ENCODE data around the gene ZNF835. TPM values are rescaled to one million over a fixed set of nuclear protein-coding genes. Genes with fewer than 3 reads are reported as not detected.

ZNF835 gene
- polyA plus RNA-seq, 3 donors = 0.07 TPM; not detected in 2

DNA sequence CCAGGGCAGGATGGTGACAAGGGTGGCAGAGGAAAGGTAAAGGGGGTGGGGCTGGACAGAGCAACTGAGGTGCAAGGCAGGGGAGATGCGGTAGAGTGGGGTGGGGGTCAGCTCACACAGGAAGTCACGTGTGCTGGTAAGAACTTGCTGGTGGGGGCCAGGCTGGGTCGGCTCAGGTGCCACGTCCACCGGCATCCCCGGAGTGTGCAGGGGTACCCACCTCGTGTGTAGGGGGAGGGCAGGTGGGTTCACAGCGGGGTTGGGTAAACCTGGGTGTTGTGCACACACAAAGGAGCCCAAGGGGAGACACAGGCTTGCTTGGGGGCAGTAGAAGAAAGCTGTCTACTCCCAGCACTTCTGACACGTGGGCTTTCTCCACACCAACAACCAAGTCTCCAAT lies 2.9 kb downstream of the ZNF835 start:
- intact Hi-C loops (cut with micrococcal nuclease) = no loop called here
- Histone ChIP-seq H3K4me2 (replicated peaks; ENCODE audit: extremely low read depth, low read length, poor library complexity, severe bottlenecking) (no peak overlapping the region), H3K36me3 (replicated peaks in 1 of 2; ENCODE audit: control insufficient read depth in 1 of 2, insufficient read depth in 2 of 2, low read length in 2 of 2) (no peaks in the 10 kb centered on the region), H3K9me3 (replicated peaks in 1 of 2; ENCODE audit: control insufficient read depth in 1 of 2, insufficient read depth in 1 of 2, low read length in 2 of 2) (peaks cover 60 to 77% of the 10 kb centered on the region in 2 donors), H3K27ac (ENCODE audit: low read depth in 1 of 2, low read length in 2 of 2) (no peak overlapping the region), H3K9ac (ENCODE audit: insufficient read depth, low read length, poor library complexity, severe bottlenecking) (no peak overlapping the region), H3K4me3 (replicated peaks in 1 of 3; ENCODE audit: low read depth in 2 of 3, low read length in 3 of 3) (no peak overlapping the region), H3K79me2 (ENCODE audit: insufficient read depth, low read length) (no peaks in the 10 kb centered on the region), H4K20me1 (ENCODE audit: insufficient read depth, low read length) (no peaks in the 10 kb centered on the region), H3K4me1 (ENCODE audit: control insufficient read depth in 1 of 2, insufficient read depth in 2 of 2, low read length in 2 of 2) (peaks cover 12 to 18% of the 10 kb centered on the region in 2 donors), H2AFZ (ENCODE audit: insufficient read depth, low read depth, low read length, poor library complexity, severe bottlenecking) (no peak overlapping the region), H3K27me3 (ENCODE audit: control insufficient read depth in 2 of 2, insufficient read depth in 2 of 2, low read length in 2 of 2) (no peaks in the 10 kb centered on the region)
- peaks cover 13% of the 10 kb centered on the region for H3K4me1 Mint-ChIP-seq
- no peak overlapping the region for H3K27ac Mint-ChIP-seq
- TF ChIP-seq, protein P1, sequence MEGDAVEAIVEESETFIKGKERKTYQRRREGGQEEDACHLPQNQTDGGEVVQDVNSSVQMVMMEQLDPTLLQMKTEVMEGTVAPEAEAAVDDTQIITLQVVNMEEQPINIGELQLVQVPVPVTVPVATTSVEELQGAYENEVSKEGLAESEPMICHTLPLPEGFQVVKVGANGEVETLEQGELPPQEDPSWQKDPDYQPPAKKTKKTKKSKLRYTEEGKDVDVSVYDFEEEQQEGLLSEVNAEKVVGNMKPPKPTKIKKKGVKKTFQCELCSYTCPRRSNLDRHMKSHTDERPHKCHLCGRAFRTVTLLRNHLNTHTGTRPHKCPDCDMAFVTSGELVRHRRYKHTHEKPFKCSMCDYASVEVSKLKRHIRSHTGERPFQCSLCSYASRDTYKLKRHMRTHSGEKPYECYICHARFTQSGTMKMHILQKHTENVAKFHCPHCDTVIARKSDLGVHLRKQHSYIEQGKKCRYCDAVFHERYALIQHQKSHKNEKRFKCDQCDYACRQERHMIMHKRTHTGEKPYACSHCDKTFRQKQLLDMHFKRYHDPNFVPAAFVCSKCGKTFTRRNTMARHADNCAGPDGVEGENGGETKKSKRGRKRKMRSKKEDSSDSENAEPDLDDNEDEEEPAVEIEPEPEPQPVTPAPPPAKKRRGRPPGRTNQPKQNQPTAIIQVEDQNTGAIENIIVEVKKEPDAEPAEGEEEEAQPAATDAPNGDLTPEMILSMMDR (IDR thresholded peaks at IDR 0.05) = no peak
- no peak overlapping the region for H3K4me3 Mint-ChIP-seq
- peaks cover 0 to 3% (median 0%) of the 10 kb centered on the region in 3 donors for H3K27me3 Mint-ChIP-seq (ENCODE audit: low read depth in 3 of 3)
- H3K9me3 Mint-ChIP-seq = peaks cover 49 to 80% (median 63%) of the 10 kb centered on the region in 7 donors
- peaks cover 5 to 8% of the 10 kb centered on the region in 2 donors for H3K36me3 Mint-ChIP-seq
- 97% methylated on average over 9 of the region's 9 CpGs for WGBS (ENCODE audit: insufficient coverage)
- DNase-seq = no peak

DNA sequence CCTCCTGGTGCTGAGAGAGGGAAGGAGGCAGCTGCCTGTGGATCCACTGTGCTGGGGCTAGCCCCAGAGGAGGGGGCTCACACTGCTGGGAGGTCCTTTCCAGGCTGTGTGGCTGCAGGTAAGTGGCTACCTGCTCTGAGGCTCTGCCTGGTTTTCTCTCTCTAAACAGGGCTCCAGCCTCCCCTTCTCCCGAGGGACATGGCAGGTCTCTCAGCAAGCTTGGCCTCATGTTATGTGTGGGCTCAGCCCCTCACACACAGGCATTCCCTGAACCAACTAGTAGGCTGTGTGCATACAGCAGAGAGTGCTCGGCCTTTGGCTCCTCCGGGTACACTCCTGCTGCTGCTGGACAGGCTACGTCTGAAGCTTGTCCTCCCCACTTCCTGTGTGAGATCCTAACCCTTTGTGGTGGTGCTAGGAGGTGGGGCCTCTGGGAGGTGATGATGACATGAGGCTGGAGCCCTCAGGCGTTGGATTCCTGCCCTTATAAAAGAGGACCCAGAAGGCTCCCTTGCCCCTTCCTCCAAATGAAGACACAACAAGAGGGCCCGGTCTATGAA lies 4.2 kb downstream of the ZNF835 start:
- Histone ChIP-seq H3K9me3 (replicated peaks in 1 of 2; ENCODE audit: control insufficient read depth in 1 of 2, insufficient read depth in 1 of 2, low read length in 2 of 2) (peaks cover 72 to 89% of the 10 kb centered on the region in 2 donors), H3K79me2 (ENCODE audit: insufficient read depth, low read length) (no peaks in the 10 kb centered on the region), H2AFZ (ENCODE audit: insufficient read depth, low read depth, low read length, poor library complexity, severe bottlenecking) (no peak overlapping the region), H3K4me2 (replicated peaks; ENCODE audit: extremely low read depth, low read length, poor library complexity, severe bottlenecking) (no peak overlapping the region), H3K27me3 (ENCODE audit: control insufficient read depth in 2 of 2, insufficient read depth in 2 of 2, low read length in 2 of 2) (no peaks in the 10 kb centered on the region), H3K4me3 (replicated peaks in 1 of 3; ENCODE audit: low read depth in 2 of 3, low read length in 3 of 3) (no peak overlapping the region), H3K4me1 (ENCODE audit: control insufficient read depth in 1 of 2, insufficient read depth in 2 of 2, low read length in 2 of 2) (peaks cover 12 to 18% of the 10 kb centered on the region in 2 donors), H3K27ac (ENCODE audit: low read depth in 1 of 2, low read length in 2 of 2) (no peak overlapping the region), H3K36me3 (replicated peaks in 1 of 2; ENCODE audit: control insufficient read depth in 1 of 2, insufficient read depth in 2 of 2, low read length in 2 of 2) (no peaks in the 10 kb centered on the region), H3K9ac (ENCODE audit: insufficient read depth, low read length, poor library complexity, severe bottlenecking) (no peak overlapping the region), H4K20me1 (ENCODE audit: insufficient read depth, low read length) (no peaks in the 10 kb centered on the region)
- H3K27ac Mint-ChIP-seq = no peak overlapping the region
- no CpG with 5 or more reads among the region's 6 CpGs for WGBS (ENCODE audit: insufficient coverage)
- TF ChIP-seq, protein P1 (IDR thresholded peaks at IDR 0.05) = no peak
- DNase-seq = no peak
- peaks cover 13% of the 10 kb centered on the region for H3K4me1 Mint-ChIP-seq
- intact Hi-C loops (cut with micrococcal nuclease) = no loop called here
- H3K9me3 Mint-ChIP-seq = peaks cover 59 to 90% (median 76%) of the 10 kb centered on the region in 7 donors
- no peak overlapping the region for H3K4me3 Mint-ChIP-seq
- H3K27me3 Mint-ChIP-seq (ENCODE audit: low read depth in 3 of 3) = peaks cover 0 to 3% (median 0%) of the 10 kb centered on the region in 3 donors
- peaks cover 8 to 10% of the 10 kb centered on the region in 2 donors for H3K36me3 Mint-ChIP-seq

All from CD14-positive monocyte (primary cell).